SU-DHL-6 (cell line): ENCODE results near the gene NINJ2.

ENCODE experiments used
- CTCF ChIP-seq: fragments of 200-600 bp; sonication (generic); IDR thresholded peaks from one replicate; pipeline ENCODE4 v1.5.1; 2017; ENCODE audit warnings: antibody characterized with exemption, mild to moderate bottlenecking, low read length, moderate library complexity; ENCODE audit not compliant: insufficient read depth, poor library complexity, severe bottlenecking
- EZH2phosphoT487 ChIP-seq: fragments of 200-600 bp; sonication (generic), shearing (Covaris generic); conservative IDR thresholded peaks from 2 replicates; pipeline ENCODE4 v1.6.1; 2018; ENCODE audit warnings: mild to moderate bottlenecking, antibody characterized with exemption, low read length, moderate library complexity, mixed read lengths

DNA sequence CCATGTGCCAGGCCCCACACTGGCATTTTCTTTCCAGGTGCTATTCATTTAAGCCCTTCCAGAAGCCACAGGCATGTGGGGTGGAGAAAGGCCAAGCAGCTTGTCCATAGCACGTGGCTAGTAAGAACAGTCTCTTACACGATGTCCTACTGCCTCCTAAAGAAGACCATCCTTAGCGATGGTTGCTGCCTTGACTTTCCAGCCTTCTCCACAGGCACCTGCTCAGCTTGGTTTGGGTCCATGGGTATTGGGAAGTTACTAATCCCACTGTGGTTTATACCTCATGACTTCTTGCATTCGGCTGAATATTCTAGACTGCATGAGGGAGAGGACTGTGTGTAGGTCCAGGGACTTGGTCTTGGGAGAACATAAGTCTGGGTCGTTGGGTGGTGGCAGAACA is 49.2 kb downstream of the NINJ2 start:
- TF ChIP-seq CTCF (no peak), EZH2phosphoT487 (no peak)
